ENCODE results near the gene CMTM2.
"Not testable (repeated sequence)": the region's sequence is repeated elsewhere in the genome, so short reads cannot be mapped to it uniquely, and the experiment has no call there.

Gene CMTM2

DNA sequence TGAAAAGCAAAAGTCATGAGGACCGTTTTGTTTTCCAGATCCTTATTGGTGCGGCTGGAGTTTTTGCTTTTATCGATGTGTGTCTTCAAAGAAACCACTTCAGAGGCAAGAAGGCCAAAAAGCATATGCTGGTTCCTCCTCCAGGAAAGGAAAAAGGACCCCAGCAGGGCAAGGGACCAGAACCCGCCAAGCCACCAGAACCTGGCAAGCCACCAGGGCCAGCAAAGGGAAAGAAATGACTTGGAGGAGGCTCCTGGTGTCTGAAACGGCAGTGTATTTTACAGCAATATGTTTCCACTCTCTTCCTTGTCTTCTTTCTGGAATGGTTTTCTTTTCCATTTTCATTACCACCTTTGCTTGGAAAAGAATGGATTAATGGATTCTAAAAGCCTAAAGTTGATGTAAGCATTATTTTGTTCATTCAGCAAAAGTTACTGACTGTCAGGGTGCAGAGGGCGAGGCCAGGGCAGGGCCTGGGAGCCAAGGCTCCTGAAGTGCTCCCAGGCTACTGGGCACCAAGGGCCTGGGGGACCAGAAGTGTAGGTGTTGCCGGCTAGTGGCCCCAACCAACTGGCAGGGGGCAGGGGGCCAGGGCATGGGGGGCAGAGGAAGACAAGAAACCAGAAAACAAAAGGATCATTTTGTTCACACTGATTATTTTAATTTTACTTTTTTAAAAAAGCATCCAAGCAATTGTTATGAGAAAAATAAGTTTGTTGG is 8.8 kb downstream of the CMTM2 start:
- no peak for DNase-seq

GRCh38 chr16:66588981-66589713 is 9.9 kb downstream of the CMTM2 start:
- peak; percentile 37 to 45 for DNase-seq

GRCh38 chr16:66590322-66590721 is 11.1 kb downstream of the CMTM2 start:
- no peak for DNase-seq

GRCh38 chr16:66591018-66591417 is 11.8 kb downstream of the CMTM2 start:
- no peak for DNase-seq

- no peak for DNase-seq
These were observed 13.0 kb downstream of the CMTM2 start for GRCh38 chr16:66592241-66592640.

- no peak for DNase-seq
These were observed 13.6 kb downstream of the CMTM2 start for GRCh38 chr16:66592814-66593213.

DNA sequence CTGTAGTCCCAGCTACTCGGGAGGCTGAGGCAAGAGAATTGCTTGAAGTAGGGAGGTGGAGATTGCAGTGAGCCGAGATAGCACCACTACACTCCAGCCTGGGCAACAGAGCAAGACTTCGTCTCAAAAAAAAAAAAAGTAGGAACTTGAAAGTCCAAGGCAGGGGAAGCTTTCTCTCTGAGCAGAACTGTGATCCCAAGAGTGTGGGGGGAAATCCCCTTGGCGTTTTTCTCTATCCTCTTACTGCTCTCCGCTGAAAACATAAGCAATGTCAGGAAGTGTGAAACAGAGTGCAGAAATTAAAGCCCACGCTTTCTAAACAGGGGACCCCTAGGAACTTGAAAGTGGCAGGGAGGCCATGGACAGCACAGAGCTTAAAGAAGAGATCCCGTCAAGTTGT is 15.5 kb downstream of the CMTM2 start:
- no peak for DNase-seq

DNA sequence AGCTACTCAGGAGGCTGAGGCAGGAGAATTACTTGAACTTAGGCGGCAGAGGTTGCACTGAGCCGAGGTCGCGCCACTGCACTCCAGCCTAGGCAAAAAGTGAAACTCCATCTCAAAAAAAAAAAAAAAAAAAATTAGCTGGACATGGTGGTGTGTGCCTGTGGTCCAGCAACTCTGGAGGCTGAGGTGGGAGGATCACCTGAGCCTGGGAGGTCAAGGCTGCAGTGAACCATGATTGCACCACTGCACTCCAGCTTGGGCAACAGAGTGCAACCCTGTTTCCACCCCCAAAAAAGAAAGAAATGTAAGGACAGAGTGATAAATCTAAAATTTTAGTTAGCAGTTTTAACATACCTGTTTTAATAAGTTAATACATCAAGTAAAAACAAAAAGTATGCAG is 17.3 kb downstream of the CMTM2 start:
- DNase-seq = not testable (repeated sequence)

GRCh38 chr16:66596986-66597848 is 18.0 kb downstream of the CMTM2 start:
- DNase-seq = no peak

GRCh38 chr16:66598111-66598510 is 18.8 kb downstream of the CMTM2 start:
- no peak for DNase-seq

- DNase-seq = no peak
These were observed 20.5 kb downstream of the CMTM2 start for GRCh38 chr16:66599726-66600125.

GRCh38 chr16:66600477-66600876 is 21.2 kb downstream of the CMTM2 start:
- no peak for DNase-seq

GRCh38 chr16:66601471-66601870 is 22.2 kb downstream of the CMTM2 start:
- DNase-seq = no peak

GRCh38 chr16:66603537-66604375 is 24.5 kb downstream of the CMTM2 start:
- DNase-seq = peak; percentile 48 to 50

- peak; percentile 70 to 76 for DNase-seq
These were observed 25.3 kb downstream of the CMTM2 start, which contains the start of gene CMTM3 for GRCh38 chr16:66604376-66605176. TSS of gene CMTM3 (plus strand) at chr16:66604704. CDS start at chr16:66604806, 102 bp downstream.

DNA sequence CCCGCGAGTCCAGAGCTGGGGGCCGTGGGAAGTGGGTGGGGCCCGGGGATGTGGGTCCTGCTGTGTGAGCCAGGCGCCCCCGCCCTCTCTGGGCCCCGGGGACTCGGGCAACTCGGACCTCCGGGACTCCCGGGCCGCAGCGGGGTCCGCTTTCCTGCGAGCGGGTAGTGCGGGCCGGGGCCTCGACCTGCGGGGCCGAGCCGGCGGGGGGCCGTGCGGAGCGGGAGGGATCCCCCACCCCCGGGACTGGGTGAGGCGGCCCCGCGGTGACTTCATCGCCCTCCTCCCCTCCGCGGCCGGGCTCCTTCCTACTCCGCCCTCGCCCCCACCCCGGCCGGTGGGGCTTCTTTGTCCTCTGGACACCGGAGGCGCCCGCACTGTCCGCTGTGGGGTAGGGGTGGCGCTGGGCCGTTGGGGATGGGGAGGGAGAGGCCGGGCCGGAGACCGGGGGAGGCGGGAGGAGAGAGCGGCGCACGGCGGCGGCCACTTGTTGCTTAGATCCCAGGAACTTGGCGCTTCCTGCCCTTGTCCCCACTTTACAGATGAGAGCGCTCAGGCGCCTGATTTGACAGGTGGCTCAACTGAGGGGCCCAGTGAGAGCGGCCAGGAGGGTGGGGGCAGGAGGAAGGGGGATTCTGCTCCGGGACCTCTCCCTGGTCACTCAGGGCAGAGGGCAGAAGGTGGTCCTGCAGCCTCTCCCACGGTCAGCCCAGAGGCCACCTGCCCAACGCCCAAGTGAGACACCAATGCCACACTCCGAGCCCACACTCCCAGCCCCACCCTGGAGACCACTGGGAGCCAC is 26.1 kb downstream of the CMTM2 start:
- DNase-seq = peak in 1 of 2 donors; percentile 25

DNA sequence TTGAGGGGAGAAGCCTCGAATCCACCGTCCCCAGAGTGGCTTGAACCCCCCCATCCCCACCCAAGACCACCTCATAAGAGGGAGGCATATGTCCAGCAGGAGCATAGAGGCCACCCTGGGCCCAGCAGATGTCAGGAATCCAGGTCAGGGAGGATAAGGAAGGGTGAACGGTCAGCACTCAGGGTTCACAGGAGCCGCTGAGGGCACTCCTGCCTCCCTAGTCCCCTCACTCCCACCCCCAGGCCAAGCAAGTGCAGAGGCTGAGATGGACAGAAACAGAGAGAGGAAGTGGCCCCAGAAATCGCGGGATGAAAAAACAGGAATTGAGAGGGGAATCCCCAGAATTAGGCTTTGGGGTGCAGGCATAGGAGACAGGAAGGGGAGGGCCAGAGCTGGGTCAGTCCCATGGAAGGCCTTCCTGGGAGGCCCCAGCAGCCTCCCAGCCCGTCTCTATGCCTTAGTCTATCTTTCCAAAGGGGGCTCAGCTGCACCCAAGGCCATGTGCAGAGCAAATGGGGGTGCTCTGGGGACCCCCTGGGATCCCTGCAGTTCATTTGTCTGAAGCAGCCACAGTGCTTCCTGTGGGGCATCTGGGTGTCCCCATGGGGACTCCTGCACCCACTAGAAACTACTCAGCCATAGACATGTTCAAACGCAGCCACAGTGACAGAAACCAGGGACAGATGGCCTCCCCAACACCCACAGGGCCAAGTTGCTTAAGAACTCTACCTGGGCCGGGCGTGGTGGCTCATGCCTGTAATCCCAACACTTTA is 26.9 kb downstream of the CMTM2 start:
- no peak for DNase-seq

- DNase-seq = peak; percentile 85 to 89
These were observed 29.2 kb downstream of the CMTM2 start for GRCh38 chr16:66608241-66609138.

DNA sequence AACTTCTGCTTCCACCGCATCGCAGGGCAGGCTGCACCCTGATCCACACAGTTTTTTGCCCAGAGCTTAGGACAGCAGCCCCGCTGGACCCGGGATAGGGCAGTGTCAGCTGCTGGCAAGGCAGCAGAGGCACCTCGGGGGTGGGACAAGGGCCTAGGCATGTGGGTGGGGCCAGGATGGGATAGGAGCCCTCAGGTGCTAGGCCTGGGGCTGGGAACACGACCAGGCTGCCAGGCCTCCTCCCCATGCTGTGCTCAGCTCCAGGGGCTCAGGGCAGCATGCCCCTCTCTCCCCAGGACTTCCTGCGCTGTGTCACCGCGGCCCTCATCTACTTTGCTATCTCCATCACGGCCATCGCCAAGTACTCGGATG is 29.9 kb downstream of the CMTM2 start:
- DNase-seq = no peak
